Vagina (tissue), 2 donors: ENCODE results near the gene SOS1. TPM values are rescaled to one million over a fixed set of nuclear protein-coding genes. Genes with fewer than 3 reads are reported as not detected.
A peak's percentile ranks its signal among the peaks of the same experiment; 100 is the strongest.

Experiments used
- DNase-seq, 2 donors: peaks; one replicate each; pipeline ENCODE4 v3.0.0-alpha.2; 2017; ENCODE audit errors: extremely low spot score in 2 of 2
- H3K27ac ChIP-seq: fragments of 200-600 bp; sonication (generic); one replicate; pipeline ENCODE4 v1.5.1; 2019
- H3K27me3 ChIP-seq: fragments of 200-600 bp; sonication (generic); one replicate; pipeline ENCODE4 v1.5.1; 2019
- H3K36me3 ChIP-seq, 2 donors: fragments of 200-600 bp; sonication (generic); one replicate each; pipeline ENCODE4 v1.5.1; 2017 to 2019
- H3K4me1 ChIP-seq: fragments of 200-600 bp; sonication (generic); one replicate; pipeline ENCODE4 v1.5.1; 2019
- H3K4me3 ChIP-seq, 2 donors: fragments of 200-600 bp; sonication (generic); 1 replicate in 1 of 2; 2 replicates in 1 of 2; pipeline ENCODE4 v1.5.1; 2016 to 2019
- H3K9me3 ChIP-seq: fragments of 200-600 bp; sonication (generic); one replicate; pipeline ENCODE4 v1.5.1; 2019
- POLR2A ChIP-seq, 2 donors: fragments of 450-650 bp; IDR thresholded peaks; one replicate each; pipeline ENCODE4 v1.6.1; 2017; ENCODE audit warnings: antibody characterized with exemption in 2 of 2, mild to moderate bottlenecking in 2 of 2, moderate library complexity in 2 of 2
- POLR2AphosphoS5 ChIP-seq, 2 donors: sonication (generic); formaldehyde crosslinking; IDR thresholded peaks; one replicate each; pipeline ENCODE4 v1.9.0; 2017; ENCODE audit warnings: antibody characterized with exemption in 2 of 2, mild to moderate bottlenecking in 2 of 2, low read depth in 1 of 2; ENCODE audit not compliant: insufficient read depth in 1 of 2
- intact Hi-C: fragments of 100-400 bp; cut with DNase I; formaldehyde crosslinking; loops from one replicate; pipeline ENCODE4 v1.15.1; 2023
- total RNA-seq: library from RNA; depleted of rRNA; stranded (reverse); fragments of >200 nt; gene quantifications from one replicate; pipeline ENCODE4 v1.2.3, GENCODE V29; 2016
- TF ChIP-seq, protein P1 (sequence below), 3 experiments: fragments of 450-650 bp in 2 of 3; fragments of 200-600 bp in 1 of 3; sonication (generic) in 1 of 3; IDR thresholded peaks; one replicate each; pipeline ENCODE4 v1.5.1; 2017 to 2019; ENCODE audit warnings: antibody characterized with exemption in 3 of 3, mild to moderate bottlenecking in 2 of 3, moderate library complexity in 2 of 3

Gene SOS1
- total RNA-seq, 1 donor from 2014 or later = 20.1 TPM

DNA sequence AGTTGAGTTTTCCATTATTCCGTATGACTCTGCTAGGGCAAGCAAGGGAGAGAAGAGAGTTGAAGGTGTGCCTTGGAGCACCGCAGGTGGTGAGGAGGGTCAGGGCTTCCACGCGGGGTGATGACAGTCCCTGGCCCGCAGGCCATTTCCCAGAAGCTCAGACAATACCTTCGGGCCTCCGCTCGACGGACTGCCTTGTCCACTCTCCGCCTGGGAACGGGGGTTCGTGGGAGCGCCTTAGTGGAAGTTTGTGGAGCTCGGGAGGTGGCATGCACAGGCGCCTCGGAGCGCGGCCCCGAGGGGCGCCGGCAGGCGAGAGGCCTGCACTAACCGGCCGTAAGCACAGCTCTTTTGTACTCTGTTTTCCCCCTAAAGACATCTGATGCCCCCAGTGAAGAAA is 161.4 kb downstream of the SOS1 start:
- Histone ChIP-seq H3K4me3 (peak overlapping the region; percentile 44 to 57), H3K27me3 (no peaks in the 10 kb centered on the region), H3K9me3 (no peaks in the 10 kb centered on the region), H3K4me1 (peaks cover 8% of the 10 kb centered on the region), H3K36me3 (no peaks in the 10 kb centered on the region), H3K27ac (no peak overlapping the region)
- intact Hi-C loops = no loop called here
- DNase-seq = no peak
- TF ChIP-seq POLR2AphosphoS5 (IDR thresholded peaks at IDR 0.05; ENCODE audit: insufficient read depth in 1 of 2, low read depth in 1 of 2) (no peak), POLR2A (IDR thresholded peaks at IDR 0.05) (no peak)
- TF ChIP-seq, protein P1, sequence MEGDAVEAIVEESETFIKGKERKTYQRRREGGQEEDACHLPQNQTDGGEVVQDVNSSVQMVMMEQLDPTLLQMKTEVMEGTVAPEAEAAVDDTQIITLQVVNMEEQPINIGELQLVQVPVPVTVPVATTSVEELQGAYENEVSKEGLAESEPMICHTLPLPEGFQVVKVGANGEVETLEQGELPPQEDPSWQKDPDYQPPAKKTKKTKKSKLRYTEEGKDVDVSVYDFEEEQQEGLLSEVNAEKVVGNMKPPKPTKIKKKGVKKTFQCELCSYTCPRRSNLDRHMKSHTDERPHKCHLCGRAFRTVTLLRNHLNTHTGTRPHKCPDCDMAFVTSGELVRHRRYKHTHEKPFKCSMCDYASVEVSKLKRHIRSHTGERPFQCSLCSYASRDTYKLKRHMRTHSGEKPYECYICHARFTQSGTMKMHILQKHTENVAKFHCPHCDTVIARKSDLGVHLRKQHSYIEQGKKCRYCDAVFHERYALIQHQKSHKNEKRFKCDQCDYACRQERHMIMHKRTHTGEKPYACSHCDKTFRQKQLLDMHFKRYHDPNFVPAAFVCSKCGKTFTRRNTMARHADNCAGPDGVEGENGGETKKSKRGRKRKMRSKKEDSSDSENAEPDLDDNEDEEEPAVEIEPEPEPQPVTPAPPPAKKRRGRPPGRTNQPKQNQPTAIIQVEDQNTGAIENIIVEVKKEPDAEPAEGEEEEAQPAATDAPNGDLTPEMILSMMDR (IDR thresholded peaks at IDR 0.05) = no peak

DNA sequence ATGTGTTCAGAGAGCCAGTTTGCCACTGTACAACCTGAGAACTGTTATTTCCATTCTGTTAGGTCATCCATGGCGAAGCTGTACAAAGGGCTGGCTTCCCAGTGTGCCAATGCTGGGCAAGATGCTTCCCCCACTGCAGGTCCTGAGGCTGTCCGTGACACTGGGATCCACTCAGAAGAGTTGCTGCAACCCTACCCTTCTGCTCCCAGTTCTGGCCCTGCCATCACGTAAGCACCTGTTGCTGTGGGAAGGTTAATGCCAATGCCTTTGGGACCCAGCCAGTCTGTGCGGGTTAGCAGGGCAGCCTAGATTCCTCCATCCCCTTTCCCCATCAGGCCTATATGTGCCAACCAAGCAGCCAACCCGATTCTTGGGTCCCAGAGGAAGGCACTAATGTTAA is 162.9 kb downstream of the SOS1 start:
- Histone ChIP-seq H3K27me3 (no peaks in the 10 kb centered on the region), H3K4me1 (peaks cover 8% of the 10 kb centered on the region), H3K9me3 (no peaks in the 10 kb centered on the region), H3K4me3 (no peak overlapping the region), H3K36me3 (no peaks in the 10 kb centered on the region), H3K27ac (no peak overlapping the region)
- TF ChIP-seq, protein P1 (IDR thresholded peaks at IDR 0.05) = no peak
- no peak for TF ChIP-seq POLR2AphosphoS5 (IDR thresholded peaks at IDR 0.05; ENCODE audit: insufficient read depth in 1 of 2, low read depth in 1 of 2)
- TF ChIP-seq POLR2A (IDR thresholded peaks at IDR 0.05) = no peak
- no peak for DNase-seq
- intact Hi-C loops = no loop called here

DNA sequence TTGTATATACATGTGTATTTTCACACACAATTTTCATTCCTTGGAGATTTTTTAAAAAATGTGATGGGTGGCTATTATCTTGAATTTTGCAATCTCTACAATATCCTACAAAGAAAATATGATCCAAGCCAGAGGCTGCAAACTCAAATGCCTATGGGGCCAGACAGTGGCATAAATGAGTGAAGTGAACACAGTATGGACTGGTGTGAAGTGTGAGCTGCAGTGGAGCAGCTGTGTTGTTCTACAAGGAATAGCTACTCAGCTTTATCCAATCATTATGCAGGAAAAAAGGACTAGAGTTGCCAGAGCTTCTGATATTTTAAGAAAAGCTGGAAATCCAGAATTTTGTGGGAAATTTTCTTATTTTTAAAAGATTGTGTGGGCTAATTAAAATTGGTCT is 169.1 kb downstream of the SOS1 start:
- TF ChIP-seq POLR2A (IDR thresholded peaks at IDR 0.05) = no peak
- TF ChIP-seq POLR2AphosphoS5 (IDR thresholded peaks at IDR 0.05; ENCODE audit: insufficient read depth in 1 of 2, low read depth in 1 of 2) = no peak
- TF ChIP-seq, protein P1 (IDR thresholded peaks at IDR 0.05) = no peak
- Histone ChIP-seq H3K27me3 (no peaks in the 10 kb centered on the region), H3K9me3 (no peaks in the 10 kb centered on the region), H3K27ac (no peak overlapping the region), H3K4me1 (no peaks in the 10 kb centered on the region), H3K4me3 (no peak overlapping the region), H3K36me3 (no peaks in the 10 kb centered on the region)
- DNase-seq = no peak
- intact Hi-C loops = no loop called here

DNA sequence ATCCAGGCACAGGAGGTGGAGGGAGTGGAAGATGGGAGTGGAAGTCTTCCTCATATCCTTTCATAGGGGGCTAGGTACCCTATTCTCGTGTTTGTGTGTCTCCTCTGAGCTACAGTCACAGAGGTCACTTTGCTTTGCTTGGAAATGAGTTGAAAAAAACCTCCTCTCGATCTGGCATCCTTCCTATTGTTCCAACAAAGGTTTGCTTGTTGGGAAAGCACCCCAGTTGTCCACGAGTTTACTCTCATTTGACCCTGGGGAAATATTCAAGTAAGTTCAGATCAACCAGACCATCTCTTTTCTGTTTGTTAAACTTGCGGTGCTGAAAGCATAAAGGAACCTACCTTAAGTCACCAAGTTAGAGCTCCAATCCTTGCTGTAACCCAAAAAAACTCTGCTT is 171.9 kb downstream of the SOS1 start:
- no peak overlapping the region for H3K27ac ChIP-seq

DNA sequence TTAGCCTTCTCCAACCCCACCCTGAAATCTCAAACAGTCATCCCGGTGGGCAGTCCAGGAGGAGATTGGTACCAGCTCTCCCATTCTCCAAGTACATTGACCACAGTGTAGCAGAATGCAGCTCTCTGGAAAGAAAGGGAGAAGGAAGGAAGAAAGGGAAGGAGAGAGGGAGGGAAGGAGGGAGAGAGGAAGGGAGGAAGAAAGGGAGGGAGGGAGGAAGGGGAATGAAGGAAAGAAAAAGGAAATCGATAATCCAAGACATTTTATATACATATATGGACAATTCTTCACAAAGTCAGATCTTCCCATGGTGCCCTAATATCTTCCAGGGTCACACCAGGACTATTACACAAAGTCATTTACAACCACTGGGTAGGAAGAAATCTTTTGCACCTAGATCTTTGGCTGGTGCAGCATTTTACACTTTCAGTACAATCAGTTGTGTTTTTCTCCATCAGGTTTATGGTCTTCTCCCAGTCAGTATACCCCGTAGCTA is 172.4 kb downstream of the SOS1 start:
- no peaks in the 10 kb centered on the region for H3K27me3 ChIP-seq
- no peak for TF ChIP-seq POLR2AphosphoS5 (IDR thresholded peaks at IDR 0.05; ENCODE audit: insufficient read depth in 1 of 2, low read depth in 1 of 2)
- TF ChIP-seq POLR2A (IDR thresholded peaks at IDR 0.05) = no peak
- TF ChIP-seq, protein P1 (IDR thresholded peaks at IDR 0.05) = no peak
- no peaks in the 10 kb centered on the region for H3K9me3 ChIP-seq
- intact Hi-C loops = no loop called here
- H3K4me3 ChIP-seq = no peak overlapping the region
- H3K36me3 ChIP-seq = no peaks in the 10 kb centered on the region
- H3K4me1 ChIP-seq = peaks cover 5% of the 10 kb centered on the region
- no peak overlapping the region for H3K27ac ChIP-seq
- DNase-seq = no peak

More for the DNA sequence above, 171.9 kb downstream of the SOS1 start:
- Histone ChIP-seq H3K9me3 (no peaks in the 10 kb centered on the region), H3K4me1 (peaks cover 5% of the 10 kb centered on the region), H3K36me3 (no peaks in the 10 kb centered on the region), H3K4me3 (no peak overlapping the region), H3K27me3 (no peaks in the 10 kb centered on the region)
- intact Hi-C loops = no loop called here
- TF ChIP-seq, protein P1 (IDR thresholded peaks at IDR 0.05) = no peak
- TF ChIP-seq POLR2A (IDR thresholded peaks at IDR 0.05) (no peak), POLR2AphosphoS5 (IDR thresholded peaks at IDR 0.05; ENCODE audit: insufficient read depth in 1 of 2, low read depth in 1 of 2) (no peak)
- DNase-seq = no peak
